IMR-90 (cell line): ENCODE data around the gene NPNT. TPM values are rescaled to one million over a fixed set of nuclear protein-coding genes. Genes with fewer than 3 reads are reported as not detected.

Experiments used
- ATAC-seq: fragments of 200-7000 bp; cut with Tn5 transposase; 2 replicates; pipeline ENCODE4 v1.9.1; 2020; ENCODE audit warnings: low read depth, mild to moderate bottlenecking, moderate library complexity
- Bru-seq: library from RNA; stranded (reverse); fragments of 400-500 nt; gene quantifications from one replicate; lab custom pipeline; 2021; lab: Mats Ljungman, UMichigan
- BruChase-seq, 2 experiments: library from RNA; stranded (reverse); fragments of 400-500 nt; gene quantifications; one replicate each; lab custom pipeline; 2021; lab: Mats Ljungman, UMichigan
- BruUV-seq: library from RNA; stranded (reverse); fragments of 400-500 nt; replicated peaks from 2 replicates; lab custom pipeline; 2021; lab: Mats Ljungman, UMichigan
- CTCF ChIA-PET: fragments of 300-600 bp; formaldehyde crosslinking; extraction: SDS; loops from one replicate; lab custom pipeline; 2021; ENCODE audit warnings: antibody characterized with exemption; lab: Yijun Ruan, JAX
- POLR2A ChIA-PET: fragments of 300-600 bp; sonication (Branson Sonifier 250); formaldehyde crosslinking; loops from one replicate; lab custom pipeline; 2022; ENCODE audit warnings: antibody characterized with exemption; ENCODE audit not compliant: unreplicated experiment; lab: Charles Lee
- DNase-seq: peaks from one replicate; pipeline ENCODE4 v3.0.0; 2013
- H2AFZ ChIP-seq: replicated peaks from 2 replicates; pipeline ENCODE3; 2013; ENCODE audit warnings: low read length, mild to moderate bottlenecking; ENCODE audit not compliant: poor library complexity
- H2AK5ac ChIP-seq: 2 replicates; pipeline ENCODE4 v1.6.1; 2013; ENCODE audit warnings: low read depth, low read length, inconsistent platforms
- H2AK9ac ChIP-seq: replicated peaks from 2 replicates; pipeline ENCODE3; 2013; ENCODE audit warnings: mild to moderate bottlenecking, low read depth, low read length, moderate library complexity; ENCODE audit not compliant: poor library complexity
- H2BK120ac ChIP-seq: 2 replicates; pipeline ENCODE4 v1.6.1; 2013; ENCODE audit warnings: low read depth, low read length, inconsistent platforms
- H2BK15ac ChIP-seq: 3 replicates; pipeline ENCODE4 v1.6.1; 2013; ENCODE audit warnings: low read depth, low read length, inconsistent platforms
- H2BK20ac ChIP-seq: 2 replicates; pipeline ENCODE4 v1.6.1; 2013; ENCODE audit warnings: low read depth, mild to moderate bottlenecking, inconsistent platforms, low read length, moderate library complexity
- H2BK5ac ChIP-seq: 2 replicates; pipeline ENCODE4 v1.6.1; 2013; ENCODE audit warnings: mild to moderate bottlenecking, low read depth, low read length, inconsistent platforms; ENCODE audit not compliant: poor library complexity, severe bottlenecking
- H3K14ac ChIP-seq: replicated peaks from 2 replicates; pipeline ENCODE4 v1.6.1; 2013; ENCODE audit warnings: low read depth, low read length, inconsistent platforms
- H3K18ac ChIP-seq: 2 replicates; pipeline ENCODE4 v1.6.1; 2013; ENCODE audit warnings: low read depth, low read length, control low read depth
- H3K23ac ChIP-seq: 2 replicates; pipeline ENCODE4 v1.6.1; 2013; ENCODE audit warnings: low read depth, low read length, inconsistent platforms
- H3K27ac ChIP-seq: 2 replicates; pipeline ENCODE4 v1.5.1; 2013; ENCODE audit warnings: mild to moderate bottlenecking, control low read depth, low read length; ENCODE audit not compliant: insufficient read depth
- H3K27me3 ChIP-seq: 2 replicates; pipeline ENCODE4 v1.6.1; 2013; ENCODE audit warnings: low read length; ENCODE audit not compliant: control insufficient read depth, insufficient read depth
- H3K36me3 ChIP-seq: 2 replicates; pipeline ENCODE4 v1.6.1; 2013; ENCODE audit warnings: low read length, mixed read lengths; ENCODE audit not compliant: control insufficient read depth, insufficient read depth
- H3K4ac ChIP-seq: 2 replicates; pipeline ENCODE4 v1.6.1; 2013; ENCODE audit warnings: low read depth, low read length, inconsistent platforms
- H3K4me1 ChIP-seq: 2 replicates; pipeline ENCODE4 v1.6.1; 2013; ENCODE audit warnings: low read length, mixed read lengths; ENCODE audit not compliant: control insufficient read depth, insufficient read depth
- H3K4me2 ChIP-seq: 2 replicates; pipeline ENCODE4 v1.6.1; 2013; ENCODE audit warnings: low read depth, mild to moderate bottlenecking, control low read depth, low read length, moderate library complexity
- H3K4me3 ChIP-seq: 2 replicates; pipeline ENCODE4 v1.5.1; 2013; ENCODE audit warnings: low read depth, mild to moderate bottlenecking, control low read depth, low read length, moderate library complexity; ENCODE audit not compliant: insufficient read depth
- H3K56ac ChIP-seq: 2 replicates; pipeline ENCODE4 v1.6.1; 2013; ENCODE audit warnings: low read length, inconsistent platforms; ENCODE audit not compliant: insufficient read depth; ENCODE audit errors: extremely low read depth
- H3K79me1 ChIP-seq, 2 experiments: 2 replicates each; pipeline ENCODE4 v1.6.1; 2013; ENCODE audit warnings: low read length in 2 of 2, inconsistent platforms in 1 of 2, low read depth in 1 of 2
- H3K9ac ChIP-seq: 2 replicates; pipeline ENCODE4 v1.6.1; 2013; ENCODE audit warnings: low read depth, low read length, control low read depth
- H3K9me1 ChIP-seq: 2 replicates; pipeline ENCODE4 v1.6.1; 2013; ENCODE audit warnings: low read length, inconsistent platforms; ENCODE audit not compliant: insufficient read depth
- H3K9me3 ChIP-seq: 2 replicates; pipeline ENCODE4 v1.6.1; 2013; ENCODE audit warnings: low read length; ENCODE audit not compliant: control insufficient read depth, insufficient read depth
- H4K20me1 ChIP-seq: 2 replicates; pipeline ENCODE4 v1.6.1; 2013; ENCODE audit warnings: low read length, inconsistent platforms; ENCODE audit not compliant: insufficient read depth
- H4K5ac ChIP-seq: 2 replicates; pipeline ENCODE4 v1.6.1; 2013; ENCODE audit warnings: mild to moderate bottlenecking, low read depth, low read length, control low read depth
- H4K8ac ChIP-seq, 2 experiments: 2 replicates each; pipeline ENCODE4 v1.6.1; 2013; ENCODE audit warnings: low read depth in 2 of 2, low read length in 2 of 2, control low read depth in 1 of 2, inconsistent platforms in 1 of 2
- H4K91ac ChIP-seq: 2 replicates; pipeline ENCODE4 v1.6.1; 2013; ENCODE audit warnings: low read depth, low read length, inconsistent platforms; ENCODE audit not compliant: insufficient read depth
- CEBPB ChIP-seq: IDR thresholded peaks from 2 replicates; pipeline ENCODE4 v1.6.1; 2012; ENCODE audit warnings: low read depth, low read length, improper control_type of control experiment
- CHD1 ChIP-seq: IDR thresholded peaks from 2 replicates; pipeline ENCODE4 v1.6.1; 2012; ENCODE audit warnings: low read depth, low read length, improper control_type of control experiment
- FOS ChIP-seq: fragments of 150-350 bp; IDR thresholded peaks from 2 replicates; pipeline ENCODE4 v1.6.1; 2016; ENCODE audit warnings: low read depth, low read length
- MAFK ChIP-seq: IDR thresholded peaks from 2 replicates; pipeline ENCODE4 v1.6.1; 2012; ENCODE audit warnings: low read depth, low read length, improper control_type of control experiment
- MAZ ChIP-seq: IDR thresholded peaks from 2 replicates; pipeline ENCODE4 v1.6.1; 2012; ENCODE audit warnings: low read depth, mild to moderate bottlenecking, low read length, improper control_type of control experiment, moderate library complexity, borderline replicate concordance
- NFE2L2 ChIP-seq: fragments of 150-350 bp; IDR thresholded peaks from 2 replicates; pipeline ENCODE4 v1.6.1; 2016; ENCODE audit warnings: low read depth, mild to moderate bottlenecking, low read length
- RAD21 ChIP-seq: IDR thresholded peaks from 2 replicates; pipeline ENCODE4 v1.6.1; 2012; ENCODE audit warnings: low read length, improper control_type of control experiment
- RFX5 ChIP-seq: IDR thresholded peaks from 2 replicates; pipeline ENCODE4 v1.8.0; 2012; ENCODE audit warnings: low read depth, mild to moderate bottlenecking, low read length, moderate library complexity
- SMC3 ChIP-seq: fragments of 150-350 bp; IDR thresholded peaks from 2 replicates; pipeline ENCODE4 v1.6.1; 2016; ENCODE audit warnings: low read depth, mild to moderate bottlenecking, antibody characterized with exemption, low read length, moderate library complexity
- WGBS, 2 experiments: methylation state at CpG; one replicate each; pipeline versions ENCODE4 v1.1.5 to v1.1.7; 2013; ENCODE audit warnings: missing lambda C conversion rate in 2 of 2; ENCODE audit not compliant: insufficient read length in 1 of 2; ENCODE audit errors: extremely low coverage in 2 of 2; 5-methylcytosine and 5-hydroxymethylcytosine counted together
- dilution Hi-C: fragments of 300-500 bp; cut with HindIII; formaldehyde crosslinking; loops from one replicate; pipeline ENCODE4 v1.14.3; 2018; ENCODE audit warnings: low sequenced_read_pairs; ENCODE audit not compliant: unreplicated experiment
- in situ Hi-C: fragments of 300-500 bp; cut with MboI; formaldehyde crosslinking; loops from 3 replicates; pipeline ENCODE4 v1.14.3; 2019; ENCODE audit warnings: low sequenced_read_pairs, inconsistent platforms, mixed read lengths
- intact Hi-C: fragments of 100-400 bp; cut with micrococcal nuclease; formaldehyde crosslinking; loops from 2 replicates; pipeline ENCODE4 v1.10.0; 2022
- long read RNA-seq: library from polyadenylated mRNA; unstranded; transcript quantifications from one replicate; pipeline ENCODE4 v2.0.0, GENCODE V29; 2021; ENCODE audit not compliant: unreplicated experiment
- polyA plus RNA-seq, 3 experiments: library from polyadenylated mRNA; depleted of rRNA; stranded (reverse); fragments of >200 nt; gene quantifications; 2 replicates each; pipeline ENCODE4 v1.2.3, GENCODE V29; 2012; ENCODE audit warnings: low replicate concordance in 1 of 3
- total RNA-seq: library from RNA; depleted of rRNA; stranded (reverse); fragments of >200 nt; gene quantifications from 2 replicates; pipeline ENCODE4 v1.2.3, GENCODE V29; 2012; rRNA removed
- TF ChIP-seq, protein P1 (sequence below): fragments of 150-350 bp; IDR thresholded peaks from 2 replicates; pipeline ENCODE4 v1.6.1; 2016; ENCODE audit warnings: low read depth, mild to moderate bottlenecking, low read length, moderate library complexity, borderline replicate concordance
- TF ChIP-seq, protein P2 (sequence below): conservative IDR thresholded peaks from 2 replicates; pipeline ENCODE4 v1.5.1; 2012; ENCODE audit warnings: mild to moderate bottlenecking, low read depth, low read length, improper control_type of control experiment

NPNT gene, protein sequence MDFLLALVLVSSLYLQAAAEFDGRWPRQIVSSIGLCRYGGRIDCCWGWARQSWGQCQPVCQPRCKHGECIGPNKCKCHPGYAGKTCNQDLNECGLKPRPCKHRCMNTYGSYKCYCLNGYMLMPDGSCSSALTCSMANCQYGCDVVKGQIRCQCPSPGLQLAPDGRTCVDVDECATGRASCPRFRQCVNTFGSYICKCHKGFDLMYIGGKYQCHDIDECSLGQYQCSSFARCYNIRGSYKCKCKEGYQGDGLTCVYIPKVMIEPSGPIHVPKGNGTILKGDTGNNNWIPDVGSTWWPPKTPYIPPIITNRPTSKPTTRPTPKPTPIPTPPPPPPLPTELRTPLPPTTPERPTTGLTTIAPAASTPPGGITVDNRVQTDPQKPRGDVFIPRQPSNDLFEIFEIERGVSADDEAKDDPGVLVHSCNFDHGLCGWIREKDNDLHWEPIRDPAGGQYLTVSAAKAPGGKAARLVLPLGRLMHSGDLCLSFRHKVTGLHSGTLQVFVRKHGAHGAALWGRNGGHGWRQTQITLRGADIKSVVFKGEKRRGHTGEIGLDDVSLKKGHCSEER
- total RNA-seq, result not detected in 2 replicates
- not detected in 2 replicates for polyA plus RNA-seq (2012; rRNA removed)
- polyA plus RNA-seq (2012; cell fraction: cytosol; rRNA removed), result not detected in 2 replicates
- not detected in 2 replicates for polyA plus RNA-seq (2012; cell fraction: nucleus; rRNA removed; ENCODE audit: low replicate concordance)
- Bru-seq, nascent RNA, result percentile 16 among the genes with signal in this experiment
- BruChase-seq, experiment 1, labeled RNA remaining after a 6-hour chase, result percentile 15 among the genes with signal in this experiment
- BruChase-seq, experiment 2, labeled RNA remaining after a 2-hour chase, result percentile 14 among the genes with signal in this experiment
- long read RNA-seq, result 0 reads

DNA sequence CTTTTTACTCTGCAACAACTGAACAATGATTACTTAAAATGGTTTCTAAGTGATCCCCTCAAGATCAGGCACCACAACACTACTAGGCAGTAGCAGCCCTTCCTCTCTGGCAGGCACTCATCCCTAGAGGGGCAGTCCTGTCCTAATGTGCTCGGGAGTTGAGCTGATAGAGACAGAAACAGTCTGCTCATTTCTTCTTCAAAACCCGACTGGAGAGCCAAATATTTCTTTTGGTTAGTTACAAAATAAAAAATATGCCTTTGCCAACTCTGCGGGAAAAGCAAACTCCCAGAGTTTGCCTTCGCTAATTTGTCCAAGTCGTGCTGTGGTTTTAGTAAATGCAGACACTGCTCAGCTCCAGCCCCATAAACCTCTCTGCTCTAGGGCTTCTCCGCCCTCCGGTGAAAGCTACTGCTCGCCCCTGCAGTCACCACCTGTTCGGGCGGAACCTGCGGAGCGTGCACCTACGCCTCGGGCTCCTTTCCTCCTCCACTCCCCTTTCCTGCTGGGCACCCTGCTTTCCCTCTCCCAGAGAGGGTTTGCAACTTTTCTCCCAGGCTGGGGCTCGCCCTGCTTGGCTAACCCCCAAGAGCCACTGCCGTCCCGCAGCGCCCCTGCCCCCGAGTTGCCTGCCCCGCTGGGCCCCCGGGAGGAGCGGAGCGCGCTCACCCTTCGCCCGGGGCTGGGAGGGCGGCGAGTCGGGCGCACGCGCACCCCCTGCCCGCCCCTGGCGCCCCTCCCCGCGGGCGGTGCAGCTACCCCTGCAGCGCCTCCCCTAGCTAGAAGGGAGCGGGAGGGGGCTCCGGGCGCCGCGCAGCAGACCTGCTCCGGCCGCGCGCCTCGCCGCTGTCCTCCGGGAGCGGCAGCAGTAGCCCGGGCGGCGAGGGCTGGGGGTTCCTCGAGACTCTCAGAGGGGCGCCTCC, at the start of gene NPNT:
NPNT (plus strand) TSS at position 812 of the 923 bp plus-strand sequence. CDS start 182 bp downstream, outside the sequence.
- no peak within 1 kb of the TSS for H3K4me3 ChIP-seq
- peak within 1 kb of the TSS; percentile 33 for H2AFZ ChIP-seq
- ChIA-PET CTCF (no interaction called here), POLR2A (no interaction called here)
- H3K36me3 ChIP-seq, result no peaks in the 10 kb centered on the region
- BruUV-seq, result no TSS peak
- DNase-seq (no peak), ATAC-seq (peak; percentile 17; the same call in 1 of the 2 replicates)
- H3K4ac ChIP-seq, result no peak within 1 kb of the TSS
- no peak within 1 kb of the TSS for H3K14ac ChIP-seq
- intact Hi-C loops (no loop called here), dilution Hi-C loops (no loop called here), in situ Hi-C loops (no loop called here)
- H2AK5ac ChIP-seq, result no peak within 1 kb of the TSS
- H3K9me3 ChIP-seq, result no peaks in the 10 kb centered on the region
- peaks cover 47% of the 10 kb centered on the region for H3K27me3 ChIP-seq
- 0% methylated on average over 17 of the region's 56 CpGs; no CpG with 5 or more reads in 1 of the 2 experiments for WGBS, 2 experiments
- no peak within 1 kb of the TSS for H2BK5ac ChIP-seq
- H3K9me1 ChIP-seq, result no peaks in the 10 kb centered on the region
- H2BK120ac ChIP-seq, result no peak within 1 kb of the TSS
- H2BK20ac ChIP-seq, result no peak within 1 kb of the TSS
- H4K91ac ChIP-seq, result no peak within 1 kb of the TSS
- no peak within 1 kb of the TSS for H3K56ac ChIP-seq
- H3K9ac ChIP-seq, result no peak within 1 kb of the TSS
- no peak within 1 kb of the TSS for H4K8ac ChIP-seq
- H3K23ac ChIP-seq, result no peak within 1 kb of the TSS
- H3K27ac ChIP-seq, result no peak within 1 kb of the TSS
- H4K5ac ChIP-seq, result no peak within 1 kb of the TSS
- H3K79me1 ChIP-seq, result no peaks in the 10 kb centered on the region
- peak within 1 kb of the TSS; percentile 54; the same call in 1 of the 2 replicates for H3K4me2 ChIP-seq
- no peak within 1 kb of the TSS for H2BK15ac ChIP-seq
- no peaks in the 10 kb centered on the region for H4K20me1 ChIP-seq
- H3K4me1 ChIP-seq, result no peaks in the 10 kb centered on the region
- no peak within 1 kb of the TSS for H3K18ac ChIP-seq
- no peak within 1 kb of the TSS for H2AK9ac ChIP-seq
- TF ChIP-seq, protein P1, sequence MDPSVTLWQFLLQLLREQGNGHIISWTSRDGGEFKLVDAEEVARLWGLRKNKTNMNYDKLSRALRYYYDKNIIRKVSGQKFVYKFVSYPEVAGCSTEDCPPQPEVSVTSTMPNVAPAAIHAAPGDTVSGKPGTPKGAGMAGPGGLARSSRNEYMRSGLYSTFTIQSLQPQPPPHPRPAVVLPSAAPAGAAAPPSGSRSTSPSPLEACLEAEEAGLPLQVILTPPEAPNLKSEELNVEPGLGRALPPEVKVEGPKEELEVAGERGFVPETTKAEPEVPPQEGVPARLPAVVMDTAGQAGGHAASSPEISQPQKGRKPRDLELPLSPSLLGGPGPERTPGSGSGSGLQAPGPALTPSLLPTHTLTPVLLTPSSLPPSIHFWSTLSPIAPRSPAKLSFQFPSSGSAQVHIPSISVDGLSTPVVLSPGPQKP, result no peak
- TF ChIP-seq, protein P2, sequence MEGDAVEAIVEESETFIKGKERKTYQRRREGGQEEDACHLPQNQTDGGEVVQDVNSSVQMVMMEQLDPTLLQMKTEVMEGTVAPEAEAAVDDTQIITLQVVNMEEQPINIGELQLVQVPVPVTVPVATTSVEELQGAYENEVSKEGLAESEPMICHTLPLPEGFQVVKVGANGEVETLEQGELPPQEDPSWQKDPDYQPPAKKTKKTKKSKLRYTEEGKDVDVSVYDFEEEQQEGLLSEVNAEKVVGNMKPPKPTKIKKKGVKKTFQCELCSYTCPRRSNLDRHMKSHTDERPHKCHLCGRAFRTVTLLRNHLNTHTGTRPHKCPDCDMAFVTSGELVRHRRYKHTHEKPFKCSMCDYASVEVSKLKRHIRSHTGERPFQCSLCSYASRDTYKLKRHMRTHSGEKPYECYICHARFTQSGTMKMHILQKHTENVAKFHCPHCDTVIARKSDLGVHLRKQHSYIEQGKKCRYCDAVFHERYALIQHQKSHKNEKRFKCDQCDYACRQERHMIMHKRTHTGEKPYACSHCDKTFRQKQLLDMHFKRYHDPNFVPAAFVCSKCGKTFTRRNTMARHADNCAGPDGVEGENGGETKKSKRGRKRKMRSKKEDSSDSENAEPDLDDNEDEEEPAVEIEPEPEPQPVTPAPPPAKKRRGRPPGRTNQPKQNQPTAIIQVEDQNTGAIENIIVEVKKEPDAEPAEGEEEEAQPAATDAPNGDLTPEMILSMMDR, result no peak
- no peak for TF ChIP-seq SMC3
- no peak for TF ChIP-seq FOS
- TF ChIP-seq CHD1, result no peak
- no peak for TF ChIP-seq RFX5
- TF ChIP-seq RAD21, result no peak
- TF ChIP-seq MAZ, result no peak
- no peak for TF ChIP-seq MAFK
- no peak for TF ChIP-seq NFE2L2
- TF ChIP-seq CEBPB, result no peak
